Activated CD4-positive, alpha-beta T cell treated with anti-CD3 and anti-CD28 coated beads for 4 hours (primary cell): ENCODE results near the gene SCG3.

Experiments
- DNase-seq, 2 donors: peaks; one replicate each; pipeline ENCODE4 v3.0.0-alpha.2; 2020

Gene SCG3

DNA sequence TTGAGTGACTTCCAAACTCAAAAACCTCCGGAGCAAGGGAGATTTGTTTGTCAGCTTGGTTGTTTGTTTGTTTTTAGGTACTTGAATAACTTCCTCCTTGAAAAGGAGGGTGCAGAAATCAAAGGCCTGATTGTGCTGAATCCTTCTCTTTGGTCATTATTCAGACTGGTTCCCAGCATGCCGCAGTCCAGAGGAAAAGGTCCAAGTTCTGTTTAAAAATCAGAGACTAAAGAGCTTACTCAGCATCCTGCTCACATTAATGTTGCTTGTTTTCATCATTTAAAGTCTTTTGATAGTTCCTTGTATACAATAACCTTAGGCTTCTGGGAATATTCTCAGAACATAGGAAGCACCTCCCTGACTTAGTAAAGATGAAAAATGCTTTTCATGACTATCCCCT, 982 bp upstream of the SCG3 start:
- DNase-seq: no peak

DNA sequence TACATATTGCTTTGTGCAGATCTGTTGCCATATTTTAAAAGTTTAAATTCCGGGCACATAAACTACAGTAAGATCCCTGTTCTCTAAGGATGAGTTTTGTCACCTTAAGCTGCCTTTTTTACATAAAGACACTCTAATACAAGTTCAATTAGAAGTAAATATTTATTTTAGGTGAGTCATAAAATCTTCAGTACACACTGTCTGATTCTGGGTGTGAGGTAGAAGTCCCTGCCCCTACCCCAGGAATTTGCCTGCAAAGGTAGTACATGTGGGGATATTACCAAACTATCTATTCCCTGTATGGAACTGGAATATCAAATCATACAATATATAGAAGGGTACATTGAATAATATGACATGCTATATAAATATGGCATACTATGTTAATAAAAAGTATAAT, 6.3 kb downstream of the SCG3 start:
- no peak for DNase-seq

- no peak for DNase-seq
These were observed 7.6 kb downstream of the SCG3 start for GRCh38 chr15:51688863-51689262.

- no peak for DNase-seq
These were observed 10.9 kb downstream of the SCG3 start for GRCh38 chr15:51692154-51692553.

DNA sequence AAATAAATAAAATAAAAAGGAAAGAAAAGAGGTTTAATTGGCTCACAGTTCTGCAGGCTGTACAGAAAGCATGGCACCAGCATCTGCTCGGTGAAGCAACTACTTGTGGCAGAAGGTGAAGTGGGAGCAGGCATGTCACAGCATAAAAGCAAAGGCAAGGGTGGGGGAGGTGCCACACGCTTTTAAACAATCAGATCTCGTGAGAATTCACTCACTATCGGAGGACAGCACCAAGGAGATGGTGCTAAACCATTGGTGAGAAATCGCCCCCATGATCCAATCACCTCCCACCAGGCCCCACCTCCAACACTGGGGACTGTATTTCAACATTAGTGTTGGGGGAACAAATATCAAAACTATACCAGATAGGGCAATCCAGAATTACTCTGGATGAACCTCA, 15.3 kb downstream of the SCG3 start:
- DNase-seq: no peak

DNA sequence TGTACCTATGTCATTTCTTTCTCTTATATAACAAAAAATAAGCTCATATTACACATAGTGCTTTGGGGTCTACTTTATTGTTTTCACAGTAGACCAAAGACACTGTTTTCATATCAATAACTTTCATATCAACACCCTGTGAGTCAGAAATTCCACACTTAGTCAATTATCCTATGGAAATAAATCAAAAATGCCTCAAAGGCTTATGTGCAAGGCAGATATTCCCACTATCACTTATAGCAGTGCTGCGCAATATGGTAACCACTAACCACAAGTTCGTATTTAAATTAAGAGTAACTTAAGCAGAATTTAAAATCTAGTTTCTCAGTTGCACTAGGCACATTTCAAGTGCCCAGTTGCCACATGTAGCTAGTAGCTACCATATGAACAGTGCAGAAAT, 15.9 kb downstream of the SCG3 start:
- no peak for DNase-seq

GRCh38 chr15:51699373-51699772, 18.1 kb downstream of the SCG3 start:
- DNase-seq: no peak

DNA sequence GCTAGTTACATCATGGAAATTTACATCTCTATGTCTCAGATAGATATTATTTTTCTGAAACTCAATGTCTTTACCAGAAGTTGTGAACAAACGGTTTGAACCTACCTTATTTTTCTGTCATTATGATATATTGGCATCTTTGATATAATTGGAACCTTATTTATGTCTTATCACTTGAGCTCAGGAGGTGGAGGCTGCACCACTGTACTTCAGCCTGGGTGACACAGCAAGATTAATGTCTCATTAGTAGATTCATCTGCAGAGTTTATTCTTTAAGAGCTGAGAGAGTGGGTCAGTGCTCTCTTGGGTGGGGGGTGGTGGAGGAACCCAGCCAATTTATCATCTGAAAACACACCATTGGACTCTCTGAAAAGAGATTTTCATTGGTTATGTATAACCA, 21.4 kb downstream of the SCG3 start:
- no peak for DNase-seq

DNA sequence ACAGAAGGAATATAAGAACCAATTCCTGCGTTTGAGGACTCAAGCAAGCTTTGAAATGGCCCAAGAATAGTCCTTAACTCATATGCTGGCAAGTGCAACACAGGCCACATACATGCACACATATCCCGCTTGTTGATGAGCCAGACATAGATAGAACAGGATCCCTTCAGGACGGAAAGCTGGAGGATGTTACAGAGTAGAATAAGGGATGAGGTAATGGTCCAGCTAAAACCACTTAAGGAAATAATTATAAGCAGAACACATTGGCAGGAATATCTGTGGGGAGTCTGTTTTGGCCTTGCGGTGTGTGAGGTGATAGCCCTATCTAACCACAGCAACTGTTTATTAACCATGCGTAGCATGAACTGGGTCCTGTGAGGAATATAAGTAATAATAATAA, 25.0 kb downstream of the SCG3 start:
- no peak for DNase-seq

- no peak for DNase-seq
These were observed 25.8 kb downstream of the SCG3 start for GRCh38 chr15:51706926-51707608.

DNA sequence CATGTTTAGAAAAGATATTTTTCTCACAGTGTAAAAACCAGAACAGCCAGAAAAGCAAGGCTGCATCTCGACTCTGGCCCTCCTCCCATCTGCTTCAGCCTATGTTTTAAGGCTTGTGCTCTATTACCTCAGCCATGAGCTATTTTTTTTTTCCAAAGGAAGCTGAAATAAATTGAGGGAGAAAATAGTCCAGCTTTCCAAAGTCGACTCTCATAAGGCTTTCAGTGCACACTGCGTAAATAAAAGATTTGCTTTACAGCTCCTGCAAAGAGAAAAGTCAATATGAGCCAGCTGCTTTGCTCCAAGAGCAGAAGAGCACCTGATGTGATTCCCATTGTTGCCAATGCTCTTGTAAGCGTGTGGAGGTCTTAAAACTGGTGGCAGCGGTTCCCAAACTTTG, 26.7 kb downstream of the SCG3 start:
- no peak for DNase-seq

GRCh38 chr15:51709031-51709430, 27.7 kb downstream of the SCG3 start:
- no peak for DNase-seq

DNA sequence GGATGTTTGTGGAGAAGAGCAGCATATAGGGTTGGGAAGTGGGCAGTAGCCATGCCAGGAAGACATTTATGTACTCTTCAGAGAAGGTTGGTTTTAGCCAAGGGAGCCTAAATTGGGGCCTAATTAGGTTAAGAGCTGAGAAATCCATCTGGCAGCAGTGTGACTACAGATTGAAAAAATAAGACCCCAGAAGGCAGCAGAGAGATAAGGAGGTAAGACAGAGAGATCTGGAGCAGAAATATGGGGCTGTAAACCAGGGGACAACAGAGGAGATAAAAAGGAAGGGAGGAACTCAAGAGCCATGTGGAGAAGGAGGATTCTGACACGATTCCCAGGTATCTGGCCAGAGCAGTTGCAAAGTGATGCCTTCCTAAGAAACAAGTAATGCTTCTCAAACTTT, 32.9 kb downstream of the SCG3 start:
- DNase-seq: no peak

DNA sequence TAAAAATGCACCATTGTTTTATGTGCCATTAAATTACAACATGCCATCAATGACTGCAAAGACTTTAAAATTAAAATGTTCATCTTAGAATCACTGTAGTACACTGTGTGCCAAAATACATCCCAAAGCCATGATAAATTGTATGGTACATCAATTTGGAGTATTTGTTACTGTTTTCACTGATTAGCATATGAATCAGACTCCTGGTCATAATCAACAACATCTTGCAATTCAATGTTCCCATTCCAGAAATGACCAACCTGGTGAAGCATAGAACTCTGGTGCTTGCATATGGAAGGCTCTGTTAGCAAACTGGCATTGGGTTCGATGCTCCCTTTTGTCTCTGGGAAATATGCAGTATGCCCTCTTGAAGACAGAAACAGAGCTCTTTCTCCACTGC, 33.6 kb downstream of the SCG3 start:
- DNase-seq: no peak

- no peak for DNase-seq
These were observed 36.9 kb downstream of the SCG3 start for GRCh38 chr15:51718219-51718618.

DNA sequence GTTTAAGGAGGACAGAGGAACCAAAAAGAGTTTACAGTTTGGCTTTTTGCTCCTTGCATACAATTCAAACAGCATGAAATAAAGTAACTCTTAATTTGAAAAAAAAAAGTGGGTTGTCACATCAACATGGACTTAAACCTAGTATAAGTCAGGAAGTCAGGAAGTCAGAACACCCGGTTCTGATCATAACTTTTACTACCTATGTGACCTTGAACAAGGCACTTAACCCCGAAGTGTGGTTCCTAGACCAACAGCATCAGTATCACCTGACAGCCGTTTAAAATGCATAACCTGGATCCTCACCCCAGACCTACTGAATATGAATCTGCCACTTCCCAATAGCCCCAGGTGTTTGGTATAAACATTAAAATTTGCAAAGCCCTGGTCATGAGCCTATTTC, 37.4 kb downstream of the SCG3 start:
- no peak for DNase-seq

DNA sequence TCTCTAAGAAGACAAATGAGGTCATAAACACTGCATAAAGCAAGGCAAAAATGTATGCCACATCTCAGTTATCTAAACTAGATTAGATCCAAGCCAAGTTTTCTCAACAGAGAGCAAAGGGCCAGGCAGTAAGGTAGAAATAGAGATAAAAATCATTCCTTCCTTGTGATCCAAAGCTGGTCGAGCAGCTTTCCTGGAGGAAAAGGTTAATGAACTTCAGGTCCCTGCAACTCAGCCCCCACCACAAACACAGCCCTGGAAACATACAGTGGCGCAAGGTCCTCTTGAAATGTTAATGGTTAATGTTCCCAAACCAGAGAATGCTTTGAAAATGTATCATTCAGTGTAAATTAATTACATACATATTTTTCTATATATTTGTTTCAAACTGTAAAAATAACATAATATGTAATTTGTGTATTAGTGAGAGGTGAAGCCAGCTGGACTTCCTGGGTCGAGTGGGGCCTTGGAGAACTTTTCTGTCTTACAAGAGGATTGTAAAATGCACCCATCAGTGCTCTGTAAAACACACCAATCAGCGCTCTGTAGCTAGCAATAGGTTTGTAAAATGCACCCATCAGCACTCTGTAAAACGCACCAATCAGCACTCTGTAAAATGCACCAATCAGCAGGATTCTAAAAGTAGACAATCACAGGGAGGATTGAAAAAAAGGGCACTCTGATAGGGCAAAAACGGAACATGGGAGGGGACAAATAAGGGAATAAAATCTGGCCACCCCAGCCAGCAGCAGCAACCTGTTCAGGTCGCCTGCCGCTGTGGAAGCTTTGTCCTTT, 39.1 kb downstream of the SCG3 start:
- no peak for DNase-seq

DNA sequence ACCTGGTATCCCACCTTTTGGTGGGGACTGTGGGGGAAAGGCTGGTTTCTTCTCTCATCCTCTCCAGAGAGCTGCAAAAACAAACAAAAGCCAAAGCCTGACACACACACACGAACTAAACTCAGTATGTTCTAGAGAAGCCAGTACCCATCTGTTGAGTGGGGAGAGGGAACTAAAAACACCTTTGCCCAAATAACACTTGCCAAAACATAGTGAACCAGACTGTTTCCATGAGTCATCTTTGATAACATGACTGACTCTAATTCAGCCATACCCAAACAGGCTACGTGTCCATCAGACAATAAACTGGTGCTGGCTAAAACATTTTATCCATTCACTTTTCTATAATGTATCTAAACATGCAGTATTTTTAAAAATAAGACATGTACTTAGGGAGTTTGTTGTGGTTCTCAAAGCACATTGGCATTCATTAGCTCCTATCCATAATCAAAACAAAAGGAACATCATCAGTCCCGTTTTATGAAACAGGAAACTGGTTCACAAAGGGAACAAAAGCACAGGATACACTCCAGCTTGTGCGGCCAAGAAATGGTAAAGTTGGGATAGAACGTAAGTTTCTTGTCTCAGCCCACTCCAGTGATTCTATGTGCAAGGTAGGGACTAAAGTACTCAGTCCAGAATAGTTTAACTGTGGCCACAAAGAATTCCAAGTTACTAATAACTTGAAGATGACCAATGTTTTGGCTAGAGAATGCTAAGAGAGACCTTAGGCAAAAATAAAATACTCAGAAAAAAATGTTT, 40.1 kb downstream of the SCG3 start:
- no peak for DNase-seq

DNA sequence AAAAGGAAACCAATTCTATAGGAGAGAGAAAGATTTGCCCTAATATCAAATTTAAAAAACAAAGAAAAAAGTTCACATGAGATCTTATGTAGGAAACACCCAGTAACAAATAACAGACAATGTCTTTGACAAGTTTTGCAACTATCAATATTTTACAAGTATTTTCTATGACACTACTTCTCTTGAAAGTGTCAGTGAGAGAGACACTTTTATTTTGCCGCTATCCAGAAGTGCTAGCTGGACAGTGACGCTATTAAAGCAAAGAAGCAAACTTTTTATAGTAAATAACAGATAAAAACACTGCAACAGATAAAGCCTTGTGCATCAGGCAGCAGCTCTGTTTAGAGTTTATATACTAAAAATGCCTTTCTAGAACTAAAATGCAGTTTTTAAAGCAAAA, 42.9 kb downstream of the SCG3 start:
- no peak for DNase-seq

DNA sequence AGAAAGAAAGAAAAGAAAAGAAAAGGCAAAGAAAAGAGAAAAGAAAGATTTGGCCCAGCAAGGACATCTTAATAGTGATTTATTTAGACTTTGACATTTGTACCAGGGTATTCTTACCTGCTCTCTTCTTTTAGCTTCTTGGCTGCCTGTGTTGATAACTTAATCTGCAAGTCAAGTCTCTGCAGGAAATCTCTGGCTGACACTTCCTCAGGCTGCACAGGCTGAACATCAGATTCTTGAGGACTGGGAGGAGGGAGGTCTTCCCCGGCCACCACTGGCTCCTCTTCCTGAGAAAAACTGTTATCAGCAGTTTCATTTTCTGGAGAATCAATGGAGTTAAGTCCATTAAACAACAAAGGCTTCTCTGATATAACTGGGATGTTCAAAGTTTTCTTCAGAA, 43.4 kb downstream of the SCG3 start:
- no peak for DNase-seq

DNA sequence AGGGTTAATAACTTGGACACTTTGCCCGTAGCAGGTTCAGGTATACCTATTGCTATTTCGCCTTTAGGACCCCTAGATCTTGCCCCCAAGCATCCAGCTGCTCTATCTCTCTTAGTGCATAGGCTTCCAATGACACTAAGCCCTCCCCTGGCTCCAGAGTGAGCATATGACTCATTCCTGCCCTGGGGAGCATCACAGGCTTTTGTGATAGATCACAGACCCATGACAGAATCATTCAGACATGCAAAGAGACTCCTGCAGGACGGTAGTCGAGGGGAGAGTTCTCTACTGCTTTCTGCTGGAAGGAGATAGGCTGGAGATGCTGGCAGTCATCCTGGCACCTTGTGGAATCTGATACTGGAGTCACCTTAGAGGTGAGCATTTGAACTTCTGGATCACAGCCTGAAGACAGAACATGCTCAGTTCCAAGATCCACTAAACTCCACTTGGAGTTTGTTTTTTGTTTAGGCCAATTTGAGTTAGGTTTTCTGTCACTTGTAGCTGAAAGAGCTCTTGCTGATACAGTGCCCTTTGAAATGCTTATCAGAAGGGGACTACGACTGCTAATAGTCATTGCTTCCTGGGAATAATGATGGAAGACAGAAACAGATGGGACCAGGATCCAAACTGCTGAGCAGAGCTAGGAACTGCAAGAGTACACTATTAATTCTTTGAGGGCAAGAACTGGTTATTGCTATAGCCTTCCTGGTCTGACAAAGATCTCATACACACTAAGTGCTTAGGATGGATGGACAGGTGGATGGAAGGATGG, 45.2 kb downstream of the SCG3 start:
- peak; percentile 55 to 61 for DNase-seq

DNA sequence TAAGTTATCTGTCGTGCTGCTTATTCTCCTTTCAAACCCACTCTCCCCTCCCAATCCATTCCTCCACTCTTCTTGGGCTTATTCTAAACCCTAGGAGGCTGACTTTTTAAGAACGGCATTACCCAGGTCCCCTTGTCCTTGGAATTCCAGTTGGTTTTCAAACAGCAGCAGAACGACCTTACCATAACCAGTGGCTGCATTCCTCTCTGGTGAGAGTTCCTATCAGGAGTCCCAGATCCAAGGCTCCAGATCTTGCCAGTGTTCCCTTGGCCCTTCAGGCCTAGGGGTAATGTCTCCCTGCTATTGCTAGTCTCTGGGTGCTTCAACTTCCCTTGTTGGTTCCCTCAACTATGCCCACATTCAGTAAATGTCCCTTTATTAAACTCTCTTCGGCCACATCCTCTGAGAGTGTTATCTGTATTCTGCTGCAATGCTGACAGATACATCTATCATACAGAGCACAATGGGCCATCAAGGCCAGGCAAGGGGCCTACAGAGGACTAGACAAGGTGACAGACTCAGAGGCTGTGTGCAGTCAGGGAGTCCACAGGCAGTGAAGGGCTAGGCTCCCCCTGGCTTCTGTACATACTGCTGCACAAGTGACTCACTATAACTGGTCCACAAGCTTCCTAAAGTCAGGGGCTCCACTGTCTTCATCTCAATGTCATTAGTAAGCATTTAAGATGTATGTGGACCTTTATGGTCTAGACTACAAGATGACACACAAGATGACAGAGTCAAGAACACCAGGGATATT, 46.0 kb downstream of the SCG3 start:
- peak in 1 of 2 donors; percentile 22 for DNase-seq
